ENCODE data around the gene ACSM6.
A peak's percentile ranks its signal among the peaks of the same experiment; 100 is the strongest.

Gene ACSM6, protein sequence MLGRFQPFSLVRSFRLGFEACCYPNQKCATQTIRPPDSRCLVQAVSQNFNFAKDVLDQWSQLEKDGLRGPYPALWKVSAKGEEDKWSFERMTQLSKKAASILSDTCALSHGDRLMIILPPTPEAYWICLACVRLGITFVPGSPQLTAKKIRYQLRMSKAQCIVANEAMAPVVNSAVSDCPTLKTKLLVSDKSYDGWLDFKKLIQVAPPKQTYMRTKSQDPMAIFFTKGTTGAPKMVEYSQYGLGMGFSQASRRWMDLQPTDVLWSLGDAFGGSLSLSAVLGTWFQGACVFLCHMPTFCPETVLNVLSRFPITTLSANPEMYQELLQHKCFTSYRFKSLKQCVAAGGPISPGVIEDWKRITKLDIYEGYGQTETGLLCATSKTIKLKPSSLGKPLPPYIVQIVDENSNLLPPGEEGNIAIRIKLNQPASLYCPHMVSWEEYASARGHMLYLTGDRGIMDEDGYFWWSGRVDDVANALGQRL

DNA sequence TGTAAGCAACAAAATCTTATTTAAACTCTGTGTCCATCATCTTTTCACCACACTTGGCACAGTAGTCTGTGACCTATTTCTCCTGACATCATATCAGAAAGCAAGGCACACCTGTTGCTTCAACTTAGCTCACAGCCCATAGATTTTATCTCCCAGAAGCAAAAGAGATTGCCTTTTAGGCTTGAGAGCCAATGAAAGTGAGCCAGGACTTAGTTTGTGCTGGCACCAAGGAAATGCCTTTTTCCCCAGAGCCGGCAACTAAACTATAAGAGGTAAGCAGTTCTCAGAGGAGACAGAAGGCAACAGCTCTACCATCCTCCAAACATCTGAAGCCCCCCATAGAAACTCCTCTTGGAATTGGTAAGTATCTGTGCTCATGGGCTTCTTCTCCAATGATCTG, at the start of gene ACSM6:
Gene ACSM6, plus strand, starts transcription at position 295 of the 400 bp plus-strand sequence. CDS start 248 bp downstream, outside the sequence.
- H3K4me3 ChIP-seq (ENCODE audit: low read length), result no peak within 1 kb of the TSS
- no peak for TF ChIP-seq CTCF (conservative IDR thresholded peaks at IDR 0.05; ENCODE audit: low read length)
- no peak for DNase-seq (ENCODE audit: low read depth)

DNA sequence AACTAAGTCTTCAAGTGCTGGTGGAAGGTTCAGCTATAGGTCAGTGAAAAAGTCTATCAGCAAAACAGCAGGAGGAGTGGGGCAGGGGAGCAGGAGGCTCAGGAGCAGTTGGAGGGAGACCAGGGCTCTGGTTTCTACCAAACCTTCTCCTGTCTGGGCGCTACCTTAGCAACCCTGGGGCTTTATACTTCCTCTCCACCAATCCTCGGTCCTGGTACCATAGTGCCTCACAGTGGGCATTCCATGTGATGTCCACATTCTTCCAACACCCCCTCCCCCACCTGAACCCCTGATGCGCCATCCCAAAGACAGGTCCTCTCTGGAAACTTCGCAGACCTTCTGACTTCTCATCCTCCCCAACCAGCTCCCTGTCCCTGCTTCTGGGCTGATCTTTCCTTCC, 25.3 kb upstream of the ACSM6 start:
- TF ChIP-seq CTCF (conservative IDR thresholded peaks at IDR 0.05; ENCODE audit: low read length), result no peak
- no peak overlapping the region for H3K4me3 ChIP-seq (ENCODE audit: low read length)
- no peak for DNase-seq (ENCODE audit: low read depth)

DNA sequence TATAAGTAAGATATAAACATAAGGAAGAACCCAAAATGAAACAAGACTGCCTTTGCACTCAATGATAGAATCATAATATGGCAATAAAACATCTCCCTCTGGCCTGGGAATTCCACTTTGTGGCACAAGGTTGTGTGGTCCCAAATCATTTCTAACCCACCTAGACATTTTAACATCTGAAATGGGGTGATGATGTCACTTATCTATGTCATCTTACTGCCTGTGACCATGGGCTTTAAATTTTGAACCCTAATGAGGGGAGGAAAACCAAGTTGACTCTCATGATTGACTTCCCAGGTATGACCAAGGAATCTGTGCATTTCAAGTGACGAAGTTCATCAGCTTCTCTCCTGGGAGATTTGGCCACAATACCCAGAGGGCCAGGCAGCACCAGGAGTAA, 24.5 kb upstream of the ACSM6 start:
- no peak overlapping the region for H3K4me3 ChIP-seq (ENCODE audit: low read length)
- no peak for TF ChIP-seq CTCF (conservative IDR thresholded peaks at IDR 0.05; ENCODE audit: low read length)
- no peak for DNase-seq (ENCODE audit: low read depth)

DNA sequence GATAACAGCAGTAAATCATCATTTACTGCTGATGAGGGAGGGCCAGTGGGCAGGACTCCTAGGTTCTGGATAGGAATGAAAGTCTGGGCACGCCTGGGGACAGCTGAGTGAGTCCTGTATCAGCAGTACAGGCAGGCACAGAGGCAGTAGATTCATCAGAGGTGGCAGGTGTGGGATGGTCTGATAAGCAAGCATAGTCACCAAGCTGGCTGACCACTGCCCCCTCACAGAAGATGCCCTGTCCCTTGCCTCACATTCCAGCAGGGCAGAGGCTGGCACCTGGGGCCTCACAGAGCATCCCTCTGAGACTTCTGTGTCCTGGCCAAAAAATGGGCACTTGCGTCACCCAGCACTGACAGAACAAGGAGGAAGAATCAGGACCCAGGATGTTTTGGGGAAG, 23.2 kb upstream of the ACSM6 start:
- TF ChIP-seq CTCF (conservative IDR thresholded peaks at IDR 0.05; ENCODE audit: low read length), result no peak
- DNase-seq (ENCODE audit: low read depth), result no peak

DNA sequence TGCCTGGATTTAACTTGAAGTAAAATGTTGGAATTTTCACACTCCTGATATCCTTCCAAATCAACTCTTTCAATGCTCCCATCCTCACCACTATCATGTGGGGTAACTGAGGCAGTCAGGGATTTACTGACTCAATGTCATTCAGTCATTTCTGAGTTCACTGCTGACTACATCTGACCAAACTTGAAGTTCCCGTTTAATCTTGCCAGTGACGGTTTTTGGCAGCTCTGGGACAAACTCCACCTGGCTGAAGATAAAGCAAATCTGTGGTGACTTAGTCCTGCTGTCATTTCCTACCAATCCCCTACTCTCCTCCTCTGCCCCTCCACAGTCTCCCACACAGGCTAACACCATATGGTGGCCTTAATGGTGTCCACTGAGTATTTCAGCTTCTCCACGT, 22.7 kb upstream of the ACSM6 start:
- no peak for DNase-seq (ENCODE audit: low read depth)
- H3K4me3 ChIP-seq (ENCODE audit: low read length), result no peak overlapping the region
- no peak for TF ChIP-seq CTCF (conservative IDR thresholded peaks at IDR 0.05; ENCODE audit: low read length)

More for the DNA sequence above, 23.2 kb upstream of the ACSM6 start:
- H3K4me3 ChIP-seq (ENCODE audit: low read length), result no peak overlapping the region

DNA sequence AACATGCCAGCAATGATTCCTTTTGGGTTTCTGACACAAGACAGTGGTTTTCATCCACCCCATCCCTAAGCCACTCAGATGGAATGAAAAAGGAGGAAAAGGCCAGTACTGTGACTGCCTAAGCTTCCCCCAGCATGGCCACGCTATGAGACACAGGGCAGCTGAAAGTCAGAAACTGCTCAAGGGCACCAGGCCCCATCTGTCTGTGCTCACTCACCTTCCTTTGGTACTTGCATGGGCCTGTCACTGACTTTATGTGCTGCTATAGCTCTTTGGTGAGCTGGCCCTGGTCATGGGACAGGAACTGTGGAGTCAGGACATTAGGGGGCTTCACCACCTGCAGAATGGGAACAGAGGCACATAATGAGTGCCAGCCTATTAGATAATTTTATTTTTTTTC, 21.2 kb upstream of the ACSM6 start:
- no peak overlapping the region for H3K4me3 ChIP-seq (ENCODE audit: low read length)
- TF ChIP-seq CTCF (conservative IDR thresholded peaks at IDR 0.05; ENCODE audit: low read length), result no peak
- DNase-seq (ENCODE audit: low read depth), result no peak

DNA sequence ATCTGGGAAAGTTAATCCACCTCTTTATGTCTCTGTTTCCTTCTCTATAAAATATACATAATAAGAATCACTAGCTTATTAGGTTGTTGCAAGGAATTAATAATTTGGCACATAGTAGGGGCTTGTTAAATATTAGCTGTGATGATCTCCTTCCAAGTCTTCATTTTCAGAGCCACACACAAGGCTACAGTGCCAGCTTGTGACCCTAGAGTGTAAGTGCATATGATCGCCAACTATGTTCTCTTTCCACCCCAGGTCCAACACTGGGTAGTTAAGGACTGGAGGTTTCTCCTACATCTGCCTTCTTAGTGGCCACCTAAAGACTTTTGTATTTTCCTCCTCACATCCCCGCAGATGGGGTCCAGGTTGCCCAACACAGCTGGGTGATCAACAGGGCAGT, 17.9 kb upstream of the ACSM6 start:
- no peak overlapping the region for H3K4me3 ChIP-seq (ENCODE audit: low read length)
- 0 out of 2 replicates have a peak, but pooled peaks have one; percentile 4 for TF ChIP-seq CTCF (conservative IDR thresholded peaks at IDR 0.05; ENCODE audit: low read length)
- no peak for DNase-seq (ENCODE audit: low read depth)

All from AG10803 (cell line).